C4-2B (cell line): ENCODE results near the gene ARF1.

ENCODE experiments used
- CTCF ChIP-seq: fragments of 450-650 bp; conservative IDR thresholded peaks from 2 replicates; pipeline ENCODE4 v1.5.1; 2017; ENCODE audit warnings: mild to moderate bottlenecking
- ZFX ChIP-seq: fragments of 450-650 bp; IDR thresholded peaks from 2 replicates; pipeline ENCODE4 v1.6.1; 2017

DNA sequence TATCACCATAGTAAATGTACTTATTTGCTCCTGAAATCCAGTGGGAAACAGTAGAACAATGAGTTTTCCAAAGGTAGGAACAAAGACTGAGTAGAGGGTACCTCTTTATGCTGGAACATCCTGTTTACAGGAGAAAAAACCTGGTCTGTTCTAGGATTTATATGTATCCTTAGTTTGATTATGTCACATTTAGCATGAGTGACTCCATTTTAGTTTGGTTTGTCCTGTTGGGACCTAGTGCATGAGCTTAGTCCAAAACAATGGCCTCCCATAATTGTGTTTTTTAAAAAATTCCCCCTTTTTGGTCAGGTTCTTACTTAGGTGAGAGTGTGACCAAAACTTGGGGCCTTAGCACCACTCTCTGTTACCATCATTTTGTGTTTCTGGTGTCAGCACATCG lies 30.1 kb downstream of the ARF1 start:
- TF ChIP-seq CTCF: no peak
- TF ChIP-seq ZFX: no peak
